NCI-H146 treated with DMSO at 0.1 percent for 48 hours (cell line): ENCODE results near the gene SLC50A1.

Experiments
- DNase-seq: peaks from one replicate; lab custom pipeline; 2025; ENCODE audit not compliant: unreplicated experiment; lab: John Stamatoyannopoulos, UW

The SLC50A1 gene

GRCh38 chr1:155183775-155184221 lies 48.1 kb downstream of the SLC50A1 start:
- DNase-seq, result no peak

- DNase-seq, result no peak
Observed at GRCh38 chr1:155184351-155184811, 48.7 kb downstream of the SLC50A1 start.

GRCh38 chr1:155184835-155185782 lies 49.5 kb downstream of the SLC50A1 start:
- DNase-seq, result no peak

DNA sequence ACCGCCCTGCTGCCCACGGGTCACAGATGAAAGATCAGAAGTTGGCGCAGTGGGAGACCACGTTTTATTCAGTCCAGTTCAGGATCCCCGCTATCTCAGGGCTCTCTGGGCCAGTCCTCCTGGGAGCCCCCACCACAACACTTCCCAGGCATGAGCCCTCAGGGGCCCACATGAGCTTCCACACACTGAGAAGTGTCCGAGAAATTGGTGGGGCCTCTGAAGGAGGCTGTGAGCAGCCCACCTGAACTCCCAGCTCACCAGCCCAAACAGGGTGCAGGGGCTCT lies 50.1 kb downstream of the SLC50A1 start:
- no peak for DNase-seq

DNA sequence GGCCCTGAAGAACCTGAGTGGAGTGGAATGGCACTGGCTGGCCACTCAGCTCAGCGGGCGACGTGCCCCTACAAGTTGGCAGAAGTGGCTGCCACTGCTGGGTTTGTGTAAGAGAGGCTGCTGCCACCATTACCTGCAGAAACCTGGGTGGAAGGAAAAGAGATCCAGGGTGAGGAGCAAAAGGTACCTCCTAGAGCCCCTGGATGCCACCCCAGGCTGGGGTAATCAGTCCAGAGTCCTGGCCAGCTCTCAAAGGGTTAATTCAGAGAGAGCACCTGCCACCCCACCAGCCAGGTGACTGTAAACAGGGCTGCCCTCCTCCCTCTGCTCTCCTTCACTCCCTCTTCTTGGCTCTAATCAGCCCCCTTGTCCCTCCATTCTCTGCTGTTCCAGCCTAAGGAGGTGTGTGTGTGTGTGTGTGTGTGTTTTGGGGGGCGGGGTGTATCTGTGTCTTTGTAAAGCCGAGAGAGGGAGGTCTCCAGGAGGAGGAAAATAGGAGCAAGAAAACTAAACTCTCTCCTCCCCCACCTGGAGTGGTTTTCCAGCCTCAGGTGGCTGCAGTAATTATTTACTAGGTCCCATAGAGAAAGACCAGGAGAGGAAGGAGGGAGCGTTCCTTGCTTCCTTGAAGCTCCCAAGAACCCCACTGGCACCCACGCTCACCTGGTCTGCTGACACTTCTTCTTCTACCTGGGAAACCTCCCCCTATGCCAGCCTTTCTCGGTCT lies 50.6 kb downstream of the SLC50A1 start:
- no peak for DNase-seq

- no peak for DNase-seq
Observed at GRCh38 chr1:155186794-155187455, 51.3 kb downstream of the SLC50A1 start.

GRCh38 chr1:155187456-155187891 lies 51.8 kb downstream of the SLC50A1 start:
- no peak for DNase-seq

GRCh38 chr1:155188268-155188667 lies 52.6 kb downstream of the SLC50A1 start:
- no peak for DNase-seq
